Melanocyte of skin (primary cell): Measurements from ENCODE around the gene MX2. TPM values are rescaled to one million over a fixed set of nuclear protein-coding genes. Genes with fewer than 3 reads are reported as not detected.

Experiments
- total RNA-seq, 2 donors: library from RNA; depleted of rRNA; stranded (reverse); fragments of >200 nt; gene quantifications; 2 replicates each; pipeline ENCODE4 v1.2.3, GENCODE V29; 2012

MX2 gene
- total RNA-seq, result 100 to 1,000 TPM; 182 to 303 TPM

GRCh38 chr21:41361786-41362604 lies at the start of gene MX2:
MX2 (plus strand) TSS chr21:41362027; CDS start chr21:41376907, 14,880 bp downstream.

DNA sequence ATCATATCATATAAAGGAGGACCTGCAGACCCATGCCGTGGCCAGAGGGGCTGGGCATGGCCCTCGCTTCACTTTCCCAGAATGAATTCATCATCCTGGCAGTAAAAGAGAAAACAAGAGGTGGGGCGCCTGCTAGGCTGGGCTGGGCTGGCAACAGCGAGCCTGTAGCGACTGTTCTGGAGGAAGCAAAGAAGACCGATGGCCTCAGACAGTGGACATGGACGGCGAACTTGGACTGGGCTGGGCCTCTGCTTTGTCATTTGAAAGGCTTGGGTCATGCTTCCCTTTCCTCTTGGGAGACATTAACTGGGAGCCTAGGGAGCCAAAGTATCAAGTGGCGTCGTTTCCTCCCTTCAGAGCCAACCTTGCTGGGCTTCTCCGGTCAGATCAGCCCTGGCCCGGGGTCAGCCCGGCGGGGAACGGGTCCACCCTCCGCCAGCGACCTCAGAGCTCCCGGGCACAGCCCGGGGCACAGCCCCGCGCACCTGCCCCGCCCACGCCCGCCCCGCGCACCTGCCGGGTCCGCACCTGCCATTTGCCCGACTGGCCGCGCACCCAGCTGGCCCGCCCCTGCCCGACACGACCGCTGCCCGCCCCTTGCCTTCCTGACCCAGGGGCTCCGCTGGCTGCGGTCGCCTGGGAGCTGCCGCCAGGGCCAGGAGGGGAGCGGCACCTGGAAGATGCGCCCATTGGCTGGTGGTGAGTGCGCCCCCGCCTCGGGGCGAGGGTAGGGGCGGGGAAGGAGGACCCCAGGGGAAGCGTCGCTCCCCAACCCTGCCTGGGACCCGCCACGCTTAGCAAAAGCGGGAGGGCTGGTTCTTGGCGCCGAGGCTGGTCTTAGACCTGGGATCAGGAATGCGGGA lies 45.4 kb upstream of the MX2 start, which contains the start of gene FAM3B:
Gene FAM3B (plus strand): TSS at position 602 of the 863 bp plus-strand sequence. CDS start 79 bp downstream, at position 681.

DNA sequence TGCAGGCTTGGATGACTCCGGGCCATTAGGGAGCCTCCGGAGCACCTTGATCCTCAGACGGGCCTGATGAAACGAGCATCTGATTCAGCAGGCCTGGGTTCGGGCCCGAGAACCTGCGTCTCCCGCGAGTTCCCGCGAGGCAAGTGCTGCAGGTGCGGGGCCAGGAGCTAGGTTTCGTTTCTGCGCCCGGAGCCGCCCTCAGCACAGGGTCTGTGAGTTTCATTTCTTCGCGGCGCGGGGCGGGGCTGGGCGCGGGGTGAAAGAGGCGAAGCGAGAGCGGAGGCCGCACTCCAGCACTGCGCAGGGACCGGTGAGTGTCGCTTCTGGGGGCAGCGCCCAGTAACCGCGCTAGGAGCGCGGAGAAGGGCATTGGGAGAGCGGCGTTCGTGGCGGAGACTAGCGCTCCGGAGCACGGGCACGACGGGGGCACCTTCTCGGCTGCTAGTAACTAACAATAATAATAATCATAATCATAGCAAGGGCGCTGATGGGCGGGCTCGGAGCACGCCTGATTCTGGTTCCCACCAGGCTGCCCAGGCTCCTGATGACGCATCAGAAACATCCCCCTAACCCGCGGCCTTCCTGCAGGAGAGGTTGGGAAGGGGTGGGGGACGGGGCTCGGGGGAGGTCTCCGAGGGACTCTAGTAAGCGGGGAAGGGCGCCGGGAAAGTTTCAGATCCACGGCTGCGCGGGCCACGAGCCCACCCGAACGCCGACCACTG lies 64.3 kb downstream of the MX2 start, which contains the start of gene MX1:
Gene MX1 (plus strand): TSS at position 286 of the 722 bp plus-strand sequence. CDS start 5,832 bp downstream, outside the sequence.

Other genes starting within 250 kb of the MX2 start
- gene BACE2, start 193.9 kb upstream of the MX2 start, total RNA-seq, result 100 to 1,000 TPM; 226 to 262 TPM
- not detected for gene FAM3B, start 45.2 kb upstream of the MX2 start, total RNA-seq
- gene MX1, start 64.2 kb downstream of the MX2 start, total RNA-seq, result 1,000 to 10,000 TPM; 1,579 to 1,825 TPM
- under 1 TPM in 1 of 2 donors, not detected in 1; 0.34 TPM for gene TMPRSS2, start 146.1 kb downstream of the MX2 start, total RNA-seq